GM19467 (cell line): ENCODE measurements around the gene ASIP.
A peak's percentile ranks its signal among the peaks of the same experiment; 100 is the strongest.

Experiments
- ATAC-seq: cut with Tn5 transposase; IDR thresholded peaks from one replicate; pipeline ENCODE4 v1.9.1; 2021; ENCODE audit warnings: mild to moderate bottlenecking, moderate library complexity; ENCODE audit not compliant: unreplicated experiment

The ASIP gene

DNA sequence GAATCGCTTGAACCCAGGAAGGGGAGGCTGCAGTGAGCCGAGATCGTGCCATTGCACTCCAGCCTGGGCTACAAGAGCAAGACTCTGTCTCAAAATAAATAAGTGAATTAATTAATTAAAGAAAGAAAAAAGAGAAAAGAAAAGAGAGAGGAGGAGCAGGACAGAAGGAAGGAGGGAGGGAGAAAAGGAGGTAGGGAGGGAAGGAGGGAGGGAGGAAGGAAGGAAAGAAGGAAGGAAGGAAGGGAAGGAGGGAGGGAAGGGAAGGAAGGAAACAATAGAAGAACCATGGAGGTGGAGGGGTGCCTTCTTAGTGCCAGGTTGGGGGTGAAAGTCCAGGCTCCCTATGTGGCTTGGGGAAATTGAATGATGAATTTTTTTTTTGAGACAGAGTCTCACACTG is 68.5 kb downstream of the ASIP start:
- no peak for ATAC-seq

DNA sequence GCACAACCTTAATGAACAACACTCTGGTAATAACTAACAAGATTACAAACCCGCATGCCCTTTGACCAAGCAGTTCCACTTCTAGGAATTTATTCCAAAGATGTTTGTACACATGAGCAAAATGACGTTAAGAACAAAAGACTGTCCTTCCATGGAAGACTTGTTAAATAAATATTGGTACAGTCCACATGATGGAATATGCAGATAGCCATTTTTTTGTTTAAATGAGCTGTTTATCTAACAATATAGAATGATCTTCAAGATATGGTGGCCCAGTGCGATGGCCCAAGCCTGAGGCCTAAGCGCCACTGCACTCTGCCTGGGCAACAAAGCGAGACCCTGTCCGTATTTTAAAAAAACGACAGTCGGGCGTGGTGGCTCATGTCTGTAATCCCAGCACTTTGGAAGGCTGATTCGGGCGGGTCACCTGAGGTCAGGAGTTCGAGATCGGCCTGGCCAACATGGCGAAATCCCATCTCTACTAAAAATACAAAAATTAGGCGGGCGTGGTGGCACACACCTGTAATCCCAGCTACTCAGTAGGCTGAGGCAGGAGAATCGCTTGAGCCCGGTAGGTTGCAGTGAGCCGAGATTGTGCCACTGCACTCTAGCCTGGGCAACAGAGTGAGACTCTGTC is 69.4 kb downstream of the ASIP start:
- ATAC-seq = no peak

DNA sequence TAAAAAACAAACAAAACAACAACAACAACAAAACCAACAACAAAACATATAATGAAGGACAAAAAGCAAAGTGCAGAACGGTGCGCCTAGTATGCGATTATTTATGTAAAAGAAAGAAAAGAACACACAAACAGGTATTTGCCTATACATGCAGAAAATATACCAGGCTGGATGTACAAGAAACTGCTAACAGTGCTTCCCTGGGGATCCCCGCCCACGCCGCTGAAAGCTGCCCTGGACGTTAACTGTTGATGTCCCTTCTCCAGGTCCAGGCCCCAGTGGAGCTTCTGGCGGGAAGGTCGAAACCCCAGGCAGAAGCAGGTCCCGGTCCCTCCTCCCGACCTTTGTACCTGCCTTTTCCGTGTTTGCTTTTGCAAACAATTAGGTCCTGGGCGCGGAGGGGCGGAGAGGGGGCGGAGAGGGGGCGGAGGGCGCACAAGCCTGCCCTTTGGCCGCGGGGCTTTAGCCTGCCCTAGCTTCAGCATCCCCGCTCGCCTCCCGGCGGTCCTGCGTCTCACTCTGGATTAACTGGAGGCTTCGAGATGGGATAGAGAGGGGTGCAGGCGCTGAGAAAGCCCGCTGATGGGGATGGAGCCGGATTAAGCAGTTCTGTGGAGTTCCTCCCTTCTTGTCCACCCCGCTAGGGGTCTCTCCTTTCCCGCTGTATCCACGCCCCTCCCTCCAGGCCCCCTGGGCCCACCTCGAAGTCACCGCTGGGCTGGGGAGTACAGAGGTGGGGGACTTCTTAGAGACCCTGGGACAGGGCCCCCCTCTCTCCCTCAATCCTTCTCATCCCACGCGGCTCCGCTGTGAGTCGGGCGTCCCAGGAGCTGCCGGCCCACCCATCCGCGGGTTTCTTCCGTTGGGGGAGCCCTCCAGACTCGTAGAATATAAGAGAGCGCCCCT is 70.1 kb downstream of the ASIP start:
- ATAC-seq = no peak

DNA sequence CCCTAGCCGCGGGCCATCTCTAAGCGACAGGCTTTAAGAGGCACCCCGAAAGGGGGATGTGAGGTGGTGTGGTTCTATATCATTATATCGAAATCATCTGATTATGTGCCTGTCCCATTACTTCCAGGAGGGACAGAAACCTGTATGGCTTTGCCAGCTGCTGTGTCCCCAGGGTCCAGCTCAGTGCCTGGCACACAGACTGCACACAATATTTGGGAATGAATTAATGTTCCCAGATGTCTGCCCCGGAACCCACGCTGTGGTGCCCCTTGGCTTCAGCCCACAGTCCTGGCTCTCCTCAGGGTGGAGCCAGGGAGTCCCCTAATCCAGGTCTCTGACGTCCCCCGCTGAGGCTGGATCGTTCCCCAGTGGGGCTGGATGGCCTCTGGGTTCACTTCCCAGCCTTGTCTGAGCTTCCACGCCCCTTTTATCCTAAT is 70.8 kb downstream of the ASIP start:
- ATAC-seq = peak; percentile 18

DNA sequence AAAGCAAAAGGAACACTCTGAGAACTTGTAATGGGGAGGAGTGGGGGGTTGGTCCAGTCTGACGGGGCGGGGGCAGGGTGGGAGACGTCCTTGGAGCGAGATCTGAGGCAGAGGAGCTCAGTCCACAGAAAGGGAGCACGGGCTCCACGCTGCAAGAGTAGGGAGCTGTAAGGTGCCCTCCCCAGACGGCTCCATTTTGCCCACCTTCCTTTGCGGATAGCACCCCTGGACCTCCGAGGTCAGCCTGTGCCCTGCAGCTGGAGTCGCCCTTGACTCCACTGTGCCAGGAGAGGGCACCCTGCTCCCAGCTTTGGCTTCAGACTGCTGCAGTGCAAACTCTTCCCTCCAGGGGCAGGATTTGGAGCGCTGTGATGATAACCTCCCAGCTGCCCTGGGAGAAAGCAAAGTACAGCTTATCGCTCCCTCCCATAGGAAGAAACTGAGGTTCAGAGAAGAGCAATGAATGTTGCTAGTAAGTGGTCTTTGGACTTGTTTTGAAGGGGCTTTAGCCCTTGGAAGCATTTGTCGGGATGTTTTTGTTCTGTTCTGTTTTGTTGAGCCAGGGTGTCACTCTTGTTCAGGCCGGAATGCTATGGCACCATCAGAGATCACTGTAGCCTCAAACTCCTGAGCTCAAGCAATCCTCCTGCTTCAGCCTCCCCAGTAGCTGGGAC is 71.5 kb downstream of the ASIP start:
- ATAC-seq = peak; percentile 77

DNA sequence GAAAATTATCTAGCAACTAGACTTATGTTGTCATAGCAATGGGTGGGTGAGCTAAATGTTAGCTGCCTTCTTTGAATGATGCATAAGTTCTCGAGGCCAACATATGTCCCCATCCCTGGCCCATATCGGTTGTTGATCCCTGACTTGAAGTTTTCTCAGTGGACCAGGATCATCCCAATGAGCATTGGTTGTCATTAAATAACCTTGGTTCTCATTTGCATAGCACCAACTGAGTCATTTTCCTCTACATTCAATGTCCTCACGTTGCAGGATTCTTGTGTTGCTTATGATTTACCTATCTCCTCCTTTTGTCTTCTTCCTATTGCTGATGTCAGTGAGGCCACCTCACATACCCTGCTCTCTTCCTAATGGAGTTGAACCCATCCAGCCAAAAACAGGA is 74.0 kb downstream of the ASIP start:
- no peak for ATAC-seq

DNA sequence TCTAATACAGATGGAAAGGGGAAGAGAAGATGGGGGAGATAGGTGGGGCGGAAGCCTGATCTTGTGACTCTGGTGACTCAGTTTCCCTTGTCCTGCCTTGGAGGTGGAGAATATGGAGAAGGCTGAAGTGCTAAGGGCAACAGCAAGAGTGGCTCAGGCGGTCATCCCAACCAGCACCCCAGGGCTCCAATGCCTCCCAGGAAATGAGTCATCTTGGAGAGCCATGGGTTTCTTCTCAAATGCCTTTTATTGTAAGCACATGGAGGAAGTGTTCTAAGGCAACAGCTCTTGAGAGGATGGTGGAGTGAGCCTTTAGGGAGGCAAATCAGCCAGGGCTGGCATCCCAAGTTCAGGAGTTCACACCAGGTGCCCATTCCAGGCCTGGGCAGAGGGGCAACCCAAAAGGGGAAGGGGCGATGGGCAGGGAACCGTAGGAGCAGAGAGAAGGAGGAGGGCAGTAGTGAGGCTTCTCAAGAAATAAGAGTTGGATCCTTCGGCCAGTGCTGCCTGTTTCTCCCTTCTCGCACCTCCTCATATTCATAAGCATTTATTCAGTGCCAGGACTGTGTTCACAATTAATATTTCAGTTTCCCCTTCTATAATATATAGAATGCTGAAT is 75.1 kb downstream of the ASIP start:
- ATAC-seq = no peak
